Osteocyte (in vitro differentiated cells): ENCODE data around the gene PPP3R1. TPM values are rescaled to one million over a fixed set of nuclear protein-coding genes. Genes with fewer than 3 reads are reported as not detected.

Experiments used
- DNase-seq: peaks from one replicate; pipeline ENCODE4 v3.0.0; 2021; ENCODE audit warnings: mixed read lengths; ENCODE audit not compliant: unreplicated experiment; ENCODE audit errors: extremely low spot score
- H3K27ac Mint-ChIP-seq: one replicate; pipeline ENCODE4 v1.8.0; 2021; ENCODE audit warnings: mild to moderate bottlenecking, mixed read lengths; ENCODE audit not compliant: unreplicated experiment
- H3K27me3 Mint-ChIP-seq: one replicate; pipeline ENCODE4 v1.8.0; 2021; ENCODE audit warnings: mixed read lengths; ENCODE audit not compliant: unreplicated experiment
- H3K36me3 Mint-ChIP-seq: one replicate; pipeline ENCODE4 v1.8.0; 2021; ENCODE audit warnings: mixed read lengths; ENCODE audit not compliant: unreplicated experiment
- H3K4me1 Mint-ChIP-seq: one replicate; pipeline ENCODE4 v1.8.0; 2021; ENCODE audit warnings: mixed read lengths; ENCODE audit not compliant: unreplicated experiment
- H3K4me3 Mint-ChIP-seq: one replicate; pipeline ENCODE4 v1.8.0; 2021; ENCODE audit warnings: mild to moderate bottlenecking, moderate library complexity, mixed read lengths; ENCODE audit not compliant: unreplicated experiment
- H3K9me3 Mint-ChIP-seq: one replicate; pipeline ENCODE4 v1.8.0; 2021; ENCODE audit warnings: mixed read lengths; ENCODE audit not compliant: unreplicated experiment
- CTCF ChIP-seq: fragments of 200-600 bp; sonication (generic); IDR thresholded peaks from 2 replicates; pipeline ENCODE4 v1.5.0; 2021; ENCODE audit warnings: antibody characterized with exemption, mild to moderate bottlenecking, moderate library complexity
- total RNA-seq: library from RNA; stranded (reverse); gene quantifications from 2 replicates; pipeline ENCODE4 v1.2.1, GENCODE V29; 2021

Gene PPP3R1
- total RNA-seq, 1 donor from 2014 or later: 68.4 TPM

DNA sequence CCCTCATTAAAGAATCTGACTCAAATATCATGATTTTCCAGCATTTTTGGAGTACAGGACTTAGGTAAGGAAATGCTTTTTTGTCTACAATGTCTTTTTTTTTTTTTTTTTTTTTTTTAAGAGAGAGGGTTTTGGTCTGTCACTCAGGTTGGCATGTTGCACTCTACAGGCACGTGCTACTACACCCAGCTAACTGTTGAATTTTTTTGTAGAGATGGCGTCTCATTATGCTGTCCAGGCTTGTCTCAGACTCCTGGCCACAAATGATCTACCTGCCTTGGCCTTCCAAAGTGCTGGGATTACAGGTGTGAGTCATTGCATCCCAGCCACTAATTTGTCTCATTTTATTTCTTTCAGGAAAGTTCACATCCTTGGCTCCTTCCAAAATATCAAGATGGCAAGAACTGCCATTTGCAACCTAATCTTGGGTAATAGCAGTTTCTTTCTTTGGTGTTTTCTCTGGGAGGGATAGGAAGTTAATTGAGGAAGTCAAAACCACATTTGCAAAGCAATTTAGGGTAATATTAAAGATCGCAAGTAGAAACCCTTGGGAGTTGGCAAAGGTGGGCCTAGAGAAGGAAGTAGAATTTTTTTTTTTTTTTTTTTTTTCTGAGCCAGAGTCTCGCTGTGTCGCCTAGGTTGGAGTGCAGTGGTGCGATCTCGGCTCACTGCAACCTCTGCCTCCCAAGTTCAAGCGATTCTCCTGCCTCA lies 79.2 kb downstream of the PPP3R1 start:
- no peak for TF ChIP-seq CTCF
- DNase-seq: no peak
- Mint-ChIP-seq H3K36me3 (peaks cover 12% of the 10 kb centered on the region), H3K9me3 (no peaks in the 10 kb centered on the region), H3K4me1 (no peaks in the 10 kb centered on the region), H3K27me3 (no peaks in the 10 kb centered on the region), H3K4me3 (no peak overlapping the region), H3K27ac (no peak overlapping the region)

GRCh38 chr2:68172521-68172920 lies 79.8 kb downstream of the PPP3R1 start:
- Mint-ChIP-seq H3K9me3 (no peaks in the 10 kb centered on the region), H3K27ac (no peak overlapping the region), H3K27me3 (no peaks in the 10 kb centered on the region), H3K36me3 (peaks cover 15% of the 10 kb centered on the region), H3K4me1 (no peaks in the 10 kb centered on the region), H3K4me3 (no peak overlapping the region)
- DNase-seq: no peak
- no peak for TF ChIP-seq CTCF

GRCh38 chr2:68171684-68172083 lies 80.6 kb downstream of the PPP3R1 start:
- Mint-ChIP-seq H3K36me3 (peaks cover 16% of the 10 kb centered on the region), H3K9me3 (no peaks in the 10 kb centered on the region), H3K27me3 (no peaks in the 10 kb centered on the region), H3K4me1 (no peaks in the 10 kb centered on the region), H3K27ac (no peak overlapping the region), H3K4me3 (no peak overlapping the region)
- TF ChIP-seq CTCF: no peak
- no peak for DNase-seq

GRCh38 chr2:68171146-68171545 lies 81.2 kb downstream of the PPP3R1 start:
- Mint-ChIP-seq H3K4me3 (no peak overlapping the region), H3K27ac (no peak overlapping the region), H3K9me3 (no peaks in the 10 kb centered on the region), H3K4me1 (no peaks in the 10 kb centered on the region), H3K36me3 (peaks cover 16% of the 10 kb centered on the region), H3K27me3 (no peaks in the 10 kb centered on the region)
- no peak for DNase-seq
- no peak for TF ChIP-seq CTCF

DNA sequence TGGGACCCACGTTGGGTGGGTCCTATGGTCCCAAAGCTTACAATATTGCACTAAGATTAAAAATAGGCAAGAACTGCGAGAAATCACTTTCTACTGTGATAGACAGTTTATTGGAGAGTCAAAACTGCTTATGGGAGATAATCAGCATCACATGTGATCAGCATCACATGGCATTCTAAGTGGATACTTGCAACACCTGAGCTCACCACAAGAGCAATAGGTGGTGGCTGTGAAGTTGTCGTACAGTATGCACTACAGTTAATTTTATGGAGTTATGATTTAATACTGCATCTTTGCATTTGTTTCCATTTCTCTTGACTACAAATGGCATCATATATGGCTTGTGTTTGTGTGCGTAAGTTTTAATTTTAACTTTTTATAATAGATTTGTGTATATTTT lies 83.0 kb downstream of the PPP3R1 start:
- H3K27me3 Mint-ChIP-seq: no peaks in the 10 kb centered on the region
- H3K4me1 Mint-ChIP-seq: no peaks in the 10 kb centered on the region
- no peak overlapping the region for H3K4me3 Mint-ChIP-seq
- H3K36me3 Mint-ChIP-seq: peaks cover 18% of the 10 kb centered on the region
- H3K9me3 Mint-ChIP-seq: no peaks in the 10 kb centered on the region
- no peak for DNase-seq
- no peak overlapping the region for H3K27ac Mint-ChIP-seq
- no peak for TF ChIP-seq CTCF
